Tibial nerve (tissue), 4 donors: Measurements from ENCODE around the gene DGKE. TPM values are rescaled to one million over a fixed set of nuclear protein-coding genes. Genes with fewer than 3 reads are reported as not detected.

ENCODE experiments used
- DNase-seq, 2 donors: peaks; one replicate each; pipeline ENCODE4 v3.0.0-alpha.2; 2019; ENCODE audit warnings: low spot score in 2 of 2
- H3K27ac ChIP-seq, 4 donors: fragments of 200-600 bp; sonication (generic) in 3 of 4; one replicate each; pipeline ENCODE4 v1.5.1; 2017 to 2019; ENCODE audit warnings: mild to moderate bottlenecking in 1 of 4
- H3K27me3 ChIP-seq, 2 donors: fragments of 200-600 bp; sonication (generic) in 1 of 2; one replicate each; pipeline versions ENCODE4 v1.5.1 to v1.6.0; 2017 to 2019
- H3K36me3 ChIP-seq, 3 donors: fragments of 200-600 bp; sonication (generic); one replicate each; pipeline ENCODE4 v1.5.1; 2018 to 2019
- H3K4me1 ChIP-seq, 4 donors: fragments of 200-600 bp; sonication (generic) in 3 of 4; one replicate each; pipeline ENCODE4 v1.5.1; 2017 to 2019
- H3K4me3 ChIP-seq, 4 donors: fragments of 200-600 bp; sonication (generic) in 3 of 4; one replicate each; pipeline ENCODE4 v1.5.1; 2017 to 2019; ENCODE audit warnings: mild to moderate bottlenecking in 1 of 4, moderate library complexity in 1 of 4
- H3K9me3 ChIP-seq, 4 donors: fragments of 200-600 bp; sonication (generic) in 3 of 4; one replicate each; pipeline ENCODE4 v1.5.1; 2017 to 2019
- CTCF ChIP-seq, 5 experiments: fragments of 200-600 bp in 3 of 5; fragments of 450-650 bp in 2 of 5; sonication (generic) in 3 of 5; IDR thresholded peaks; one replicate each; pipeline ENCODE4 v1.5.1; 2016 to 2019; ENCODE audit warnings: antibody characterized with exemption in 5 of 5, mild to moderate bottlenecking in 3 of 5, moderate library complexity in 2 of 5
- EP300 ChIP-seq, 2 donors: sonication (generic); formaldehyde crosslinking; IDR thresholded peaks; one replicate each; pipeline ENCODE4 v1.6.1; 2017; ENCODE audit warnings: antibody characterized with exemption in 2 of 2, mild to moderate bottlenecking in 1 of 2
- POLR2A ChIP-seq, 2 donors: fragments of 450-650 bp; IDR thresholded peaks; one replicate each; pipeline ENCODE4 v1.6.1; 2017; ENCODE audit warnings: antibody characterized with exemption in 2 of 2, mild to moderate bottlenecking in 2 of 2, moderate library complexity in 2 of 2
- WGBS, 2 donors: methylation state at CpG; one replicate each; pipeline ENCODE4 v1.1.5; 2018; 5-methylcytosine and 5-hydroxymethylcytosine counted together
- total RNA-seq, 4 donors: library from RNA; depleted of rRNA; stranded (reverse); fragments of >200 nt; gene quantifications; one replicate each; pipeline ENCODE4 v1.1.0, GENCODE V29; 2016

The DGKE gene
- 10 to 100 TPM; 10.5 to 45.9 (median 13.4) TPM for total RNA-seq

GRCh38 chr17:56833809-56834379 is at the start of gene DGKE, which contains the start of gene C17orf67:
Gene DGKE (plus strand): TSS chr17:56834151. CDS start chr17:56834796, 645 bp downstream.
Gene C17orf67 (minus strand): TSS chr17:56833920. CDS start chr17:56815810, 18,110 bp downstream.
- 0 to 1% methylated on average over 42 to 66 of the region's 66 CpGs for WGBS, 2 donors
- Histone ChIP-seq H3K27me3 (no peaks in the 10 kb centered on the region), H3K27ac (peak within 1 kb of the TSS; percentile 78 to 95 (median 88)), H3K36me3 (peaks cover 0 to 20% (median 0%) of the 10 kb centered on the region in 3 donors), H3K9me3 (no peaks in the 10 kb centered on the region), H3K4me3 (peak within 1 kb of the TSS; percentile 71 to 95 (median 92)), H3K4me1 (peaks cover 0 to 50% (median 24%) of the 10 kb centered on the region in 4 donors)
- TF ChIP-seq EP300 (IDR thresholded peaks at IDR 0.05) (peak in 1 of 2 donors; percentile 80), POLR2A (IDR thresholded peaks at IDR 0.05) (peak; percentile 54 to 79), CTCF (IDR thresholded peaks at IDR 0.05) (peak in 1 of 5 experiments; percentile 18)
- peak; percentile 99 for DNase-seq

GRCh38 chr17:56785405-56785804 is 48.5 kb upstream of the DGKE start:
- no peak overlapping the region for H3K27ac ChIP-seq
- no peaks in the 10 kb centered on the region for H3K9me3 ChIP-seq
- H3K4me1 ChIP-seq, result peaks cover 0 to 4% (median under 1%) of the 10 kb centered on the region in 4 donors
- no peak overlapping the region for H3K4me3 ChIP-seq
- WGBS, 2 donors, result 71 to 82% methylated on average over 5 of the region's 5 CpGs
- no peak for TF ChIP-seq POLR2A (IDR thresholded peaks at IDR 0.05)
- TF ChIP-seq EP300 (IDR thresholded peaks at IDR 0.05), result no peak
- TF ChIP-seq CTCF (IDR thresholded peaks at IDR 0.05), result no peak
- DNase-seq, result no peak
- H3K27me3 ChIP-seq, result peaks cover 0 to 4% of the 10 kb centered on the region in 2 donors
- no peaks in the 10 kb centered on the region for H3K36me3 ChIP-seq

GRCh38 chr17:56785997-56786680 is 47.8 kb upstream of the DGKE start:
- DNase-seq, result no peak
- Histone ChIP-seq H3K27me3 (peaks cover 0 to 3% of the 10 kb centered on the region in 2 donors), H3K4me3 (no peak overlapping the region), H3K27ac (no peak overlapping the region), H3K4me1 (no peaks in the 10 kb centered on the region), H3K36me3 (no peaks in the 10 kb centered on the region), H3K9me3 (no peaks in the 10 kb centered on the region)
- WGBS, 2 donors, result 85 to 89% methylated on average over 9 of the region's 9 CpGs
- no peak for TF ChIP-seq CTCF (IDR thresholded peaks at IDR 0.05)
- TF ChIP-seq POLR2A (IDR thresholded peaks at IDR 0.05), result no peak
- no peak for TF ChIP-seq EP300 (IDR thresholded peaks at IDR 0.05)

- Histone ChIP-seq H3K9me3 (no peaks in the 10 kb centered on the region), H3K36me3 (no peaks in the 10 kb centered on the region), H3K27me3 (no peaks in the 10 kb centered on the region), H3K4me3 (no peak overlapping the region), H3K27ac (peak overlapping the region in 1 of 4 donors; percentile 8), H3K4me1 (no peaks in the 10 kb centered on the region)
- TF ChIP-seq POLR2A (IDR thresholded peaks at IDR 0.05) (no peak), CTCF (IDR thresholded peaks at IDR 0.05) (no peak), EP300 (IDR thresholded peaks at IDR 0.05) (peak in 1 of 2 donors; percentile 44)
- 43 to 55% methylated on average over 7 of the region's 7 CpGs for WGBS, 2 donors
- DNase-seq, result no peak
These were observed 46.9 kb upstream of the DGKE start for GRCh38 chr17:56786989-56787482.

- no peak for DNase-seq
- 100% methylated on average over 1 of the region's 1 CpG for WGBS, 2 donors
- no peaks in the 10 kb centered on the region for H3K9me3 ChIP-seq
- no peak overlapping the region for H3K27ac ChIP-seq
- H3K4me1 ChIP-seq, result peaks cover 0 to 4% (median 0%) of the 10 kb centered on the region in 4 donors
- H3K27me3 ChIP-seq, result no peaks in the 10 kb centered on the region
- TF ChIP-seq CTCF (IDR thresholded peaks at IDR 0.05), result no peak
- no peak for TF ChIP-seq POLR2A (IDR thresholded peaks at IDR 0.05)
- TF ChIP-seq EP300 (IDR thresholded peaks at IDR 0.05), result no peak
- no peak overlapping the region for H3K4me3 ChIP-seq
- H3K36me3 ChIP-seq, result peaks cover 0 to 2% (median 0%) of the 10 kb centered on the region in 3 donors
These were observed 41.7 kb upstream of the DGKE start for GRCh38 chr17:56792267-56792666.
